Testis (tissue), 2 donors: ENCODE measurements around the gene GLIPR1.

Source experiments
- POLR2A ChIP-seq: fragments of 450-650 bp; IDR thresholded peaks from one replicate; pipeline ENCODE4 v1.6.1; 2017; ENCODE audit warnings: antibody characterized with exemption, mild to moderate bottlenecking, moderate library complexity
- TF ChIP-seq, protein P1 (sequence below), 3 experiments: fragments of 450-650 bp in 2 of 3; fragments of 200-600 bp in 1 of 3; sonication (generic) in 1 of 3; IDR thresholded peaks; one replicate each; pipeline ENCODE4 v1.5.1; 2016 to 2019; ENCODE audit warnings: antibody characterized with exemption in 3 of 3, mild to moderate bottlenecking in 2 of 3, moderate library complexity in 1 of 3

DNA sequence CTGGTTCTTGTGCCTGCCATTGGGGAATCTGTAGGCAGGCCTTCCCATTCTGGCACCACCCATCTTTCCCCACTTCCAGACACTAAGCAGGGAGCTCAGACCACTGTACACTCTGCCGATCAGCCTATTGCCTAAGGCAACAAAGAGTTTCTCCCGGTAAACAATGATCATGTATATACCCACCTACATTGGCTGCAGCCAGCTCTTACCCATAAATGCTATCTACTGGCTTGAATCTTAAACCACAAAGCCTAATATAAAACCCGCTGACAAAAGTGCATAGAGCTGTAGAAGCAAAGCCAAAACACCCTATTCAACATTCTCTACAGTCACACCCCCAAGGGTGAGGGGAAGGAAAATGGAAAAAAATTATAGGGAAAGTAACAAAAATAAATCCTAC lies 20.8 kb upstream of the GLIPR1 start:
- TF ChIP-seq, protein P1, sequence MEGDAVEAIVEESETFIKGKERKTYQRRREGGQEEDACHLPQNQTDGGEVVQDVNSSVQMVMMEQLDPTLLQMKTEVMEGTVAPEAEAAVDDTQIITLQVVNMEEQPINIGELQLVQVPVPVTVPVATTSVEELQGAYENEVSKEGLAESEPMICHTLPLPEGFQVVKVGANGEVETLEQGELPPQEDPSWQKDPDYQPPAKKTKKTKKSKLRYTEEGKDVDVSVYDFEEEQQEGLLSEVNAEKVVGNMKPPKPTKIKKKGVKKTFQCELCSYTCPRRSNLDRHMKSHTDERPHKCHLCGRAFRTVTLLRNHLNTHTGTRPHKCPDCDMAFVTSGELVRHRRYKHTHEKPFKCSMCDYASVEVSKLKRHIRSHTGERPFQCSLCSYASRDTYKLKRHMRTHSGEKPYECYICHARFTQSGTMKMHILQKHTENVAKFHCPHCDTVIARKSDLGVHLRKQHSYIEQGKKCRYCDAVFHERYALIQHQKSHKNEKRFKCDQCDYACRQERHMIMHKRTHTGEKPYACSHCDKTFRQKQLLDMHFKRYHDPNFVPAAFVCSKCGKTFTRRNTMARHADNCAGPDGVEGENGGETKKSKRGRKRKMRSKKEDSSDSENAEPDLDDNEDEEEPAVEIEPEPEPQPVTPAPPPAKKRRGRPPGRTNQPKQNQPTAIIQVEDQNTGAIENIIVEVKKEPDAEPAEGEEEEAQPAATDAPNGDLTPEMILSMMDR (IDR thresholded peaks at IDR 0.05) = no peak
- TF ChIP-seq POLR2A = no peak
